HepG2 (cell line): ENCODE results near the gene WDR27. TPM values are rescaled to one million over a fixed set of nuclear protein-coding genes. Genes with fewer than 3 reads are reported as not detected.

ENCODE experiments used
- ARNTL ChIP-seq: sonication (generic); formaldehyde crosslinking; IDR thresholded peaks from 2 replicates; pipeline ENCODE4 v1.4.0; 2020; ENCODE audit warnings: mild to moderate bottlenecking, missing genetic modification reagents
- FOXA3 ChIP-seq: IDR thresholded peaks from 2 replicates; pipeline ENCODE4 v1.6.1; 2016; ENCODE audit warnings: missing genetic modification reagents, missing compliant biosample characterization
- HCFC1 ChIP-seq: fragments of 150-350 bp; IDR thresholded peaks from 2 replicates; pipeline ENCODE4 v1.6.1; 2014; ENCODE audit warnings: low read depth, low read length
- HNRNPL ChIP-seq: fragments of 200-400 bp; formaldehyde crosslinking; IDR thresholded peaks from 2 replicates; pipeline ENCODE4 v1.6.1; 2017; ENCODE audit warnings: mild to moderate bottlenecking, low read depth, low read length
- HOXA3 ChIP-seq: sonication (generic); formaldehyde crosslinking; IDR thresholded peaks from 2 replicates; pipeline ENCODE4 v1.5.0; 2020; ENCODE audit warnings: missing genetic modification reagents
- KLF11 ChIP-seq: IDR thresholded peaks from 2 replicates; pipeline ENCODE4 v1.6.1; 2016; ENCODE audit warnings: missing compliant biosample characterization
- KLF9 ChIP-seq: IDR thresholded peaks from 2 replicates; pipeline ENCODE4 v1.6.1; 2016; ENCODE audit warnings: low read depth
- NFYB ChIP-seq: sonication (generic); formaldehyde crosslinking; IDR thresholded peaks from 2 replicates; pipeline ENCODE4 v1.4.0; 2020; ENCODE audit warnings: missing genetic modification reagents
- NR3C1 ChIP-seq: sonication (generic); formaldehyde crosslinking; IDR thresholded peaks from 2 replicates; pipeline ENCODE4 v1.4.0; 2020; ENCODE audit warnings: missing genetic modification reagents
- PAX8 ChIP-seq: sonication (generic); formaldehyde crosslinking; IDR thresholded peaks from 2 replicates; pipeline ENCODE4 v1.8.0; 2022; ENCODE audit warnings: mild to moderate bottlenecking, missing genetic modification reagents, borderline replicate concordance
- POLR2A ChIP-seq, 2 experiments: IDR thresholded peaks; 2 replicates each; pipeline ENCODE4 v1.6.1; 2011; ENCODE audit warnings: low read depth in 2 of 2, low read length in 2 of 2, mild to moderate bottlenecking in 1 of 2, moderate library complexity in 1 of 2; ENCODE audit not compliant: insufficient read depth in 1 of 2
- SCMH1 ChIP-seq: sonication (generic); formaldehyde crosslinking; IDR thresholded peaks from 2 replicates; pipeline ENCODE4 v1.9.0; 2021; ENCODE audit warnings: missing genetic modification reagents, mild to moderate bottlenecking, borderline replicate concordance
- ZC3H13 ChIP-seq: sonication (generic); formaldehyde crosslinking; IDR thresholded peaks from 2 replicates; pipeline ENCODE4 v1.8.1; 2023; ENCODE audit warnings: mild to moderate bottlenecking, missing genetic modification reagents, moderate library complexity
- ZNF253 ChIP-seq: sonication (generic); formaldehyde crosslinking; IDR thresholded peaks from 2 replicates; pipeline ENCODE4 v1.8.0; 2022; ENCODE audit warnings: mild to moderate bottlenecking, missing genetic modification reagents, borderline replicate concordance
- ZNF556 ChIP-seq: sonication (generic); formaldehyde crosslinking; IDR thresholded peaks from 2 replicates; pipeline ENCODE4 v1.4.0; 2020; ENCODE audit warnings: mild to moderate bottlenecking, missing genetic modification reagents, borderline replicate concordance
- ZSCAN29 ChIP-seq: sonication (generic); formaldehyde crosslinking; conservative IDR thresholded peaks from 2 replicates; pipeline ENCODE4 v1.4.0; 2020; ENCODE audit warnings: mild to moderate bottlenecking, missing genetic modification reagents
- polyA plus RNA-seq, 8 experiments: library from polyadenylated mRNA; depleted of rRNA in 3 of 8; stranded (reverse) in 7 of 8; unstranded in 1 of 8; fragments of >200 nt; fragmentation: Illumina TruSeq in 4 of 8; extraction: Trizol in 4 of 8; gene quantifications; 2 replicates each; pipeline versions ENCODE4 v1.2.1 to v1.2.3, GENCODE V29; 2011 to 2016; ENCODE audit warnings: low read depth in 4 of 8, missing spikeins in 1 of 8, mixed read lengths in 1 of 8; ENCODE audit not compliant: insufficient read depth in 1 of 8
- total RNA-seq, 5 experiments: library from RNA; depleted of rRNA; stranded (reverse); fragments of >200 nt; fragmentation: Illumina TruSeq; extraction: Trizol; gene quantifications; 2 replicates each; pipeline ENCODE4 v1.2.3, GENCODE V29; 2016; ENCODE audit warnings: low read depth in 1 of 5
- TF ChIP-seq, protein P1 (sequence below): sonication (generic); formaldehyde crosslinking; IDR thresholded peaks from 2 replicates; pipeline ENCODE4 v1.4.0; 2020; ENCODE audit warnings: missing genetic modification reagents
- TF ChIP-seq, protein P2 (sequence below): sonication (generic); formaldehyde crosslinking; IDR thresholded peaks from 2 replicates; pipeline ENCODE4 v1.4.0; 2020; ENCODE audit warnings: missing genetic modification reagents
- TF ChIP-seq, protein P3 (sequence below): sonication (generic); formaldehyde crosslinking; IDR thresholded peaks from 2 replicates; pipeline ENCODE4 v1.4.0; 2020; ENCODE audit warnings: missing genetic modification reagents, borderline replicate concordance
- TF ChIP-seq, protein P4 (sequence below): sonication (generic); formaldehyde crosslinking; IDR thresholded peaks from 2 replicates; pipeline ENCODE4 v1.4.0; 2020; ENCODE audit warnings: missing genetic modification reagents, borderline replicate concordance
- TF ChIP-seq, protein P5 (sequence below): sonication (generic); formaldehyde crosslinking; IDR thresholded peaks from 2 replicates; pipeline ENCODE4 v1.8.0; 2022; ENCODE audit warnings: mild to moderate bottlenecking, missing genetic modification reagents, moderate library complexity

WDR27 gene
- total and polyA plus RNA-seq, 2 of the 13 experiments (the other 11 are each of a cell fraction or from before 2014, with no cell fraction given), result 34.1 to 80.3 TPM

DNA sequence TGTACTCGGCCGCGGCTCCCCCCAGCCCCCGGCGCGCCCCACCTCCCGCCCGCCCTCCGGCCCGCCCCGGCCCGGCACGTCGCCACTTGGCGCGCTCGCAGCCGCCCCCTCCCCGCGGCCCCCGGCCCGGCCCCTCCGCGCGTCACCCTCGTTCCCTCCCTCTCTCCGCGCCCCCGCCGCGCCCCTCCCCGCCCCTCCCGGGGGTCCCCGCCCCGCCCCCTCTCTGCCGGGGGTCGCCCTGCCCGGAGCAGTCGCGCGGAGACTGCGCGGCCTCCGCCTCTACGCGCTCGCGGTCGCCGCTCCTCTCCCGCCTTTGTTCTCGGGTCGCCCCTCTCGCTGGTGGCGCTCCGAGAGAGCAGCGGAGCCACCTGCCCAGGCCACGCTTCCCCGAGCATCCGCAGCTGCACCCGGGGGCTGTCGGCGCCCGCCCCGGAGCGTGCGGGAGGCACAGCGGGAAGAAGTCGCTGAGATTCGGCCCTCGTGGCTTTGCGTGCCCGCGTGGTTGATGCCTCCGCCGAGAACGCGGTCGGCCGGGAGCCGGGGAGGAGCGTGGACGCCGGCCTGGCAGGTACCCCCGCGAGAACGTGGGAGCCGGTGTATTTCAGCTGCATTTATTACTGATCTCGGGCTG, 22.8 kb upstream of the WDR27 start, which contains the start of gene PHF10 (continued):
- TF ChIP-seq, protein P1, sequence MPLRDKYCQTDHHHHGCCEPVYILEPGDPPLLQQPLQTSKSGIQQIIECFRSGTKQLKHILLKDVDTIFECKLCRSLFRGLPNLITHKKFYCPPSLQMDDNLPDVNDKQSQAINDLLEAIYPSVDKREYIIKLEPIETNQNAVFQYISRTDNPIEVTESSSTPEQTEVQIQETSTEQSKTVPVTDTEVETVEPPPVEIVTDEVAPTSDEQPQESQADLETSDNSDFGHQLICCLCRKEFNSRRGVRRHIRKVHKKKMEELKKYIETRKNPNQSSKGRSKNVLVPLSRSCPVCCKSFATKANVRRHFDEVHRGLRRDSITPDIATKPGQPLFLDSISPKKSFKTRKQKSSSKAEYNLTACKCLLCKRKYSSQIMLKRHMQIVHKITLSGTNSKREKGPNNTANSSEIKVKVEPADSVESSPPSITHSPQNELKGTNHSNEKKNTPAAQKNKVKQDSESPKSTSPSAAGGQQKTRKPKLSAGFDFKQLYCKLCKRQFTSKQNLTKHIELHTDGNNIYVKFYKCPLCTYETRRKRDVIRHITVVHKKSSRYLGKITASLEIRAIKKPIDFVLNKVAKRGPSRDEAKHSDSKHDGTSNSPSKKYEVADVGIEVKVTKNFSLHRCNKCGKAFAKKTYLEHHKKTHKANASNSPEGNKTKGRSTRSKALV (CRISPR knock-in tag), result 0 out of 2 replicates have a peak, but pooled peaks have one; percentile 13
- TF ChIP-seq POLR2A (IDR thresholded peaks at IDR 0.05; ENCODE audit: insufficient read depth in 1 of 2, low read depth in 2 of 2, low read length in 2 of 2) (peak in 1 of 2 experiments; percentile 91; a peak in 2 of 4 replicates), SCMH1 (CRISPR knock-in tag) (no peak), KLF9 (no peak), ARNTL (CRISPR knock-in tag) (peak; percentile 58; the same call in 1 of the 2 replicates), KLF11 (CRISPR knock-in tag) (no peak; the same call in 1 of the 2 replicates), HNRNPL (peak; percentile 21; the same call in 1 of the 2 replicates), ZNF253 (CRISPR knock-in tag) (peak; percentile 96), ZNF556 (CRISPR knock-in tag) (no peak), NFYB (CRISPR knock-in tag) (0 out of 2 replicates have a peak, but pooled peaks have one; percentile 8), ZC3H13 (peak; percentile 97), ZSCAN29 (CRISPR knock-in tag) (no peak), PAX8 (CRISPR knock-in tag) (no peak), HCFC1 (peak; percentile 4; the same call in 1 of the 2 replicates), NR3C1 (CRISPR knock-in tag) (no peak), HOXA3 (CRISPR knock-in tag) (peak; percentile 8; the same call in 1 of the 2 replicates), FOXA3 (CRISPR knock-in tag) (no peak)
- TF ChIP-seq, protein P2, sequence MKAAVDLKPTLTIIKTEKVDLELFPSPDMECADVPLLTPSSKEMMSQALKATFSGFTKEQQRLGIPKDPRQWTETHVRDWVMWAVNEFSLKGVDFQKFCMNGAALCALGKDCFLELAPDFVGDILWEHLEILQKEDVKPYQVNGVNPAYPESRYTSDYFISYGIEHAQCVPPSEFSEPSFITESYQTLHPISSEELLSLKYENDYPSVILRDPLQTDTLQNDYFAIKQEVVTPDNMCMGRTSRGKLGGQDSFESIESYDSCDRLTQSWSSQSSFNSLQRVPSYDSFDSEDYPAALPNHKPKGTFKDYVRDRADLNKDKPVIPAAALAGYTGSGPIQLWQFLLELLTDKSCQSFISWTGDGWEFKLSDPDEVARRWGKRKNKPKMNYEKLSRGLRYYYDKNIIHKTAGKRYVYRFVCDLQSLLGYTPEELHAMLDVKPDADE, result no peak; the same call in 1 of the 2 replicates
- TF ChIP-seq, protein P3, sequence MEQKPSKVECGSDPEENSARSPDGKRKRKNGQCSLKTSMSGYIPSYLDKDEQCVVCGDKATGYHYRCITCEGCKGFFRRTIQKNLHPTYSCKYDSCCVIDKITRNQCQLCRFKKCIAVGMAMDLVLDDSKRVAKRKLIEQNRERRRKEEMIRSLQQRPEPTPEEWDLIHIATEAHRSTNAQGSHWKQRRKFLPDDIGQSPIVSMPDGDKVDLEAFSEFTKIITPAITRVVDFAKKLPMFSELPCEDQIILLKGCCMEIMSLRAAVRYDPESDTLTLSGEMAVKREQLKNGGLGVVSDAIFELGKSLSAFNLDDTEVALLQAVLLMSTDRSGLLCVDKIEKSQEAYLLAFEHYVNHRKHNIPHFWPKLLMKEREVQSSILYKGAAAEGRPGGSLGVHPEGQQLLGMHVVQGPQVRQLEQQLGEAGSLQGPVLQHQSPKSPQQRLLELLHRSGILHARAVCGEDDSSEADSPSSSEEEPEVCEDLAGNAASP (CRISPR knock-in tag), result no peak; the same call in 1 of the 2 replicates
- TF ChIP-seq, protein P4, sequence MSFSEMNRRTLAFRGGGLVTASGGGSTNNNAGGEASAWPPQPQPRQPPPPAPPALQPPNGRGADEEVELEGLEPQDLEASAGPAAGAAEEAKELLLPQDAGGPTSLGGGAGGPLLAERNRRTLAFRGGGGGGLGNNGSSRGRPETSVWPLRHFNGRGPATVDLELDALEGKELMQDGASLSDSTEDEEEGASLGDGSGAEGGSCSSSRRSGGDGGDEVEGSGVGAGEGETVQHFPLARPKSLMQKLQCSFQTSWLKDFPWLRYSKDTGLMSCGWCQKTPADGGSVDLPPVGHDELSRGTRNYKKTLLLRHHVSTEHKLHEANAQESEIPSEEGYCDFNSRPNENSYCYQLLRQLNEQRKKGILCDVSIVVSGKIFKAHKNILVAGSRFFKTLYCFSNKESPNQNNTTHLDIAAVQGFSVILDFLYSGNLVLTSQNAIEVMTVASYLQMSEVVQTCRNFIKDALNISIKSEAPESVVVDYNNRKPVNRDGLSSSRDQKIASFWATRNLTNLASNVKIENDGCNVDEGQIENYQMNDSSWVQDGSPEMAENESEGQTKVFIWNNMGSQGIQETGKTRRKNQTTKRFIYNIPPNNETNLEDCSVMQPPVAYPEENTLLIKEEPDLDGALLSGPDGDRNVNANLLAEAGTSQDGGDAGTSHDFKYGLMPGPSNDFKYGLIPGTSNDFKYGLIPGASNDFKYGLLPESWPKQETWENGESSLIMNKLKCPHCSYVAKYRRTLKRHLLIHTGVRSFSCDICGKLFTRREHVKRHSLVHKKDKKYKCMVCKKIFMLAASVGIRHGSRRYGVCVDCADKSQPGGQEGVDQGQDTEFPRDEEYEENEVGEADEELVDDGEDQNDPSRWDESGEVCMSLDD (CRISPR knock-in tag), result no peak; the same call in 1 of the 2 replicates
- TF ChIP-seq, protein P5, sequence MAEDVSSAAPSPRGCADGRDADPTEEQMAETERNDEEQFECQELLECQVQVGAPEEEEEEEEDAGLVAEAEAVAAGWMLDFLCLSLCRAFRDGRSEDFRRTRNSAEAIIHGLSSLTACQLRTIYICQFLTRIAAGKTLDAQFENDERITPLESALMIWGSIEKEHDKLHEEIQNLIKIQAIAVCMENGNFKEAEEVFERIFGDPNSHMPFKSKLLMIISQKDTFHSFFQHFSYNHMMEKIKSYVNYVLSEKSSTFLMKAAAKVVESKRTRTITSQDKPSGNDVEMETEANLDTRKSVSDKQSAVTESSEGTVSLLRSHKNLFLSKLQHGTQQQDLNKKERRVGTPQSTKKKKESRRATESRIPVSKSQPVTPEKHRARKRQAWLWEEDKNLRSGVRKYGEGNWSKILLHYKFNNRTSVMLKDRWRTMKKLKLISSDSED (CRISPR knock-in tag), result peak; percentile 95
